NCI-H510A (cell line): ENCODE data around the gene PPP1R26.

Experiments used
- DNase-seq: peaks from one replicate; lab custom pipeline; 2025; lab: John Stamatoyannopoulos, UW

Gene PPP1R26

GRCh38 chr9:135464181-135464580 is 15.4 kb upstream of the PPP1R26 start:
- no peak for DNase-seq

GRCh38 chr9:135468854-135469521 is 10.6 kb upstream of the PPP1R26 start:
- no peak for DNase-seq

- DNase-seq = no peak
These were observed 7.6 kb upstream of the PPP1R26 start for GRCh38 chr9:135471791-135472640.

- DNase-seq = no peak
These were observed 5.5 kb upstream of the PPP1R26 start for GRCh38 chr9:135473972-135474543.

- DNase-seq = no peak
These were observed 4.7 kb upstream of the PPP1R26 start for GRCh38 chr9:135474915-135475314.

GRCh38 chr9:135476561-135477355 is 2.8 kb upstream of the PPP1R26 start:
- no peak for DNase-seq

GRCh38 chr9:135478191-135478590 is 1.4 kb upstream of the PPP1R26 start:
- DNase-seq = no peak

- DNase-seq = no peak
These were observed 633 bp upstream of the PPP1R26 start for GRCh38 chr9:135478829-135479468.

GRCh38 chr9:135480071-135480939 is 723 bp downstream of the PPP1R26 start:
- peak; percentile 39 for DNase-seq

GRCh38 chr9:135480940-135481310 is 1.3 kb downstream of the PPP1R26 start:
- DNase-seq = no peak

- no peak for DNase-seq
These were observed 2.6 kb downstream of the PPP1R26 start for GRCh38 chr9:135482015-135482754.

- DNase-seq = no peak
These were observed 5.1 kb downstream of the PPP1R26 start for GRCh38 chr9:135484460-135485277.

GRCh38 chr9:135485385-135485784 is 5.8 kb downstream of the PPP1R26 start:
- no peak for DNase-seq

GRCh38 chr9:135485832-135486231 is 6.2 kb downstream of the PPP1R26 start:
- DNase-seq = no peak

- DNase-seq = no peak
These were observed 6.9 kb downstream of the PPP1R26 start for GRCh38 chr9:135486267-135487065.

- no peak for DNase-seq
These were observed 7.9 kb downstream of the PPP1R26 start for GRCh38 chr9:135487281-135488012.

GRCh38 chr9:135488013-135488330 is 8.4 kb downstream of the PPP1R26 start:
- no peak for DNase-seq

- DNase-seq = no peak
These were observed 8.9 kb downstream of the PPP1R26 start for GRCh38 chr9:135488527-135488926.
